ENCODE measurements around the gene MRE11. TPM values are rescaled to one million over a fixed set of nuclear protein-coding genes. Genes with fewer than 3 reads are reported as not detected.

Gene MRE11
- total RNA-seq, 2 experiments from 2014 or later = 42.6 to 62.1 TPM

- H4K20me1 ChIP-seq (ENCODE audit: insufficient read depth, low read length) = no peaks in the 10 kb centered on the region
- no TSS peak for BruUV-seq (replicated peaks)
- no peaks in the 10 kb centered on the region for H3K4me1 ChIP-seq (ENCODE audit: insufficient read depth, low read length, poor library complexity, severe bottlenecking)
- H3K36me3 ChIP-seq (ENCODE audit: insufficient read depth, low read length) = peaks cover 88% of the 10 kb centered on the region
- CTCF ChIA-PET (ENCODE audit: unreplicated experiment) = interaction anchor here (0.8 kb wide), 1 partner anchor 22 kb away, joined by 3 read pairs; no protein-coding TSS in a partner anchor
- no peaks in the 10 kb centered on the region for H3K79me2 ChIP-seq (ENCODE audit: insufficient read depth, low read depth, low read length)
- POLR2A ChIA-PET = interaction anchor here (0.7 to 1.8 kb wide), 2 partner anchors 9 to 103 kb away, joined by 5 read pairs; no protein-coding TSS in a partner anchor
- DNase-seq (ENCODE audit: low spot score) = no peak
- intact Hi-C loops (cut with micrococcal nuclease; ENCODE audit: unreplicated experiment) = no loop called here
- H3K9me3 ChIP-seq (ENCODE audit: low read length) = no peaks in the 10 kb centered on the region
- no peak overlapping the region for H3K4me3 ChIP-seq (ENCODE audit: low read depth, low read length, poor library complexity, severe bottlenecking)
- no peak overlapping the region for H3K27ac ChIP-seq (ENCODE audit: low read depth, low read length, poor library complexity, severe bottlenecking)
- no peaks in the 10 kb centered on the region for H3K9me2 ChIP-seq (ENCODE audit: insufficient read depth, low read length)
- TF ChIP-seq EZH2phosphoT487 (IDR thresholded peaks at IDR 0.05; ENCODE audit: borderline replicate concordance, low read depth, low read length) (no peak), CTCF (conservative IDR thresholded peaks at IDR 0.05; ENCODE audit: low read length) (no peak)
- no peak overlapping the region for H2AFZ ChIP-seq (ENCODE audit: low read length)
- no peak overlapping the region for H3K4me2 ChIP-seq (ENCODE audit: low read length)
Observed at GRCh38 chr11:94424662-94425061, 69.0 kb downstream of the MRE11 start.

GRCh38 chr11:94424011-94424410 lies 69.6 kb downstream of the MRE11 start:
- Histone ChIP-seq H3K27ac (ENCODE audit: low read depth, low read length, poor library complexity, severe bottlenecking) (no peak overlapping the region), H3K36me3 (ENCODE audit: insufficient read depth, low read length) (peaks cover 86% of the 10 kb centered on the region), H3K79me2 (ENCODE audit: insufficient read depth, low read depth, low read length) (no peaks in the 10 kb centered on the region), H4K20me1 (ENCODE audit: insufficient read depth, low read length) (no peaks in the 10 kb centered on the region), H3K9me3 (ENCODE audit: low read length) (no peaks in the 10 kb centered on the region), H3K4me2 (ENCODE audit: low read length) (no peak overlapping the region), H3K4me3 (ENCODE audit: low read depth, low read length, poor library complexity, severe bottlenecking) (no peak overlapping the region), H2AFZ (ENCODE audit: low read length) (no peak overlapping the region), H3K4me1 (ENCODE audit: insufficient read depth, low read length, poor library complexity, severe bottlenecking) (no peaks in the 10 kb centered on the region), H3K9me2 (ENCODE audit: insufficient read depth, low read length) (no peaks in the 10 kb centered on the region)
- no peak for DNase-seq (ENCODE audit: low spot score)
- ChIA-PET POLR2A (interaction anchor here (0.7 to 1.8 kb wide), 2 partner anchors 10 to 102 kb away, joined by 5 read pairs; no protein-coding TSS in a partner anchor), CTCF (ENCODE audit: unreplicated experiment) (no interaction called here)
- intact Hi-C loops (cut with micrococcal nuclease; ENCODE audit: unreplicated experiment) = no loop called here
- no TSS peak for BruUV-seq (replicated peaks)
- TF ChIP-seq EZH2phosphoT487 (IDR thresholded peaks at IDR 0.05; ENCODE audit: borderline replicate concordance, low read depth, low read length) (no peak), CTCF (conservative IDR thresholded peaks at IDR 0.05; ENCODE audit: low read length) (no peak)

GRCh38 chr11:94423507-94423906 lies 70.1 kb downstream of the MRE11 start:
- Histone ChIP-seq H3K9me2 (ENCODE audit: insufficient read depth, low read length) (no peaks in the 10 kb centered on the region), H3K4me2 (ENCODE audit: low read length) (no peak overlapping the region), H4K20me1 (ENCODE audit: insufficient read depth, low read length) (no peaks in the 10 kb centered on the region), H3K79me2 (ENCODE audit: insufficient read depth, low read depth, low read length) (no peaks in the 10 kb centered on the region), H3K9me3 (ENCODE audit: low read length) (no peaks in the 10 kb centered on the region), H3K36me3 (ENCODE audit: insufficient read depth, low read length) (peaks cover 86% of the 10 kb centered on the region), H2AFZ (ENCODE audit: low read length) (no peak overlapping the region), H3K4me3 (ENCODE audit: low read depth, low read length, poor library complexity, severe bottlenecking) (no peak overlapping the region), H3K27ac (ENCODE audit: low read depth, low read length, poor library complexity, severe bottlenecking) (no peak overlapping the region), H3K4me1 (ENCODE audit: insufficient read depth, low read length, poor library complexity, severe bottlenecking) (no peaks in the 10 kb centered on the region)
- no TSS peak for BruUV-seq (replicated peaks)
- POLR2A ChIA-PET = interaction anchor here (1.8 kb wide), 1 partner anchor 11 kb away, joined by 5 read pairs; no protein-coding TSS in a partner anchor
- no peak for DNase-seq (ENCODE audit: low spot score)
- CTCF ChIA-PET (ENCODE audit: unreplicated experiment) = no interaction called here
- intact Hi-C loops (cut with micrococcal nuclease; ENCODE audit: unreplicated experiment) = no loop called here
- no peak for TF ChIP-seq EZH2phosphoT487 (IDR thresholded peaks at IDR 0.05; ENCODE audit: borderline replicate concordance, low read depth, low read length)
- no peak for TF ChIP-seq CTCF (conservative IDR thresholded peaks at IDR 0.05; ENCODE audit: low read length)

Data from OCI-LY7 (cell line).